A549 (cell line): ENCODE data around the gene ADGRG6.

ENCODE experiments used
- BHLHE40 ChIP-seq: IDR thresholded peaks from 2 replicates; pipeline ENCODE4 v1.6.1; 2012; ENCODE audit warnings: low read depth, low read length, inconsistent platforms
- CTCF ChIP-seq: fragments of >200 bp; sonication (Bioruptor Twin); formaldehyde crosslinking; IDR thresholded peaks from 3 replicates; pipeline ENCODE4 v1.5.1; 2016
- EP300 ChIP-seq, 2 experiments: fragments of >200 bp; sonication (Bioruptor Twin); formaldehyde crosslinking; IDR thresholded peaks; 2 replicates in 1 of 2; 3 replicates in 1 of 2; pipeline ENCODE4 v1.6.1; 2016 to 2017
- MYC ChIP-seq: IDR thresholded peaks from 2 replicates; pipeline ENCODE4 v1.6.1; 2012; ENCODE audit warnings: mild to moderate bottlenecking, inconsistent platforms, low read length, improper control_type of control experiment, borderline replicate concordance
- NFE2L2 ChIP-seq: fragments of 150-350 bp; conservative IDR thresholded peaks from 2 replicates; pipeline ENCODE4 v1.6.1; 2014; ENCODE audit warnings: low read length
- POLR2A ChIP-seq: IDR thresholded peaks from 2 replicates; pipeline ENCODE4 v1.6.1; 2012; ENCODE audit warnings: mild to moderate bottlenecking, low read length
- RAD21 ChIP-seq, 2 experiments: fragments of >200 bp in 1 of 2; sonication (Bioruptor Twin) in 1 of 2; formaldehyde crosslinking in 1 of 2; IDR thresholded peaks in 1 of 2; conservative IDR thresholded peaks in 1 of 2; 2 replicates in 1 of 2; 3 replicates in 1 of 2; pipeline ENCODE4 v1.6.1; 2012 to 2018; ENCODE audit warnings: inconsistent platforms in 1 of 2
- TP53 ChIP-seq: fragments of 250-450 bp; sonication (Bioruptor Pico); IDR thresholded peaks from 2 replicates; pipeline ENCODE4 v1.5.0; 2021; ENCODE audit warnings: mild to moderate bottlenecking, moderate library complexity

DNA sequence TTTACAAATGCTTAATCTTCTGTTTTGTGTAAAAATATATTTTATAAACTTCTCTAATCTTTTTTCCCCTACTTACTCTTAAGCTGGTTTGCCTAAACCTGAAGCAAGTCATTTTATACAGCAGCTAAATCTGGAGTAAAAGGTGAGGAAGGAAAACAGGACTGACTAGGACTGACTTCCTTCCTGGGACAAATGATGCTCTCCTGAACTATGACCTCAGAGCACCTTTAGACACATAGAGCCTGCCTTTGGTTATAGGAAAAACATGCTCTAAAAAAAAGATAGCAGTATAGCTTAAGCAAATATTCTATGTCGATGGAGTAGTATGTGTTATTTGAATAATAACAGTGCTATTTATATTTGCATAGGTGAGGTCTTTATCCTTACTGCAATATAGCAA, 21.5 kb upstream of the ADGRG6 start:
- TF ChIP-seq TP53 (CRISPR knock-in tag) (no peak), POLR2A (no peak), CTCF (no peak), MYC (no peak), NFE2L2 (no peak), RAD21 (conservative IDR thresholded peaks at IDR 0.05 in 1 of 2, IDR thresholded peaks at IDR 0.05 in 1 of 2) (no peak), EP300 (IDR thresholded peaks at IDR 0.05) (no peak), BHLHE40 (no peak)
